Endothelial cell of umbilical vein (primary cell): ENCODE measurements around the gene GHSR. TPM values are rescaled to one million over a fixed set of nuclear protein-coding genes. Genes with fewer than 3 reads are reported as not detected.
A peak's percentile ranks its signal among the peaks of the same experiment; 100 is the strongest.

Source experiments
- BruUV-seq: library from RNA; stranded (reverse); fragments of 400-500 nt; replicated peaks from 2 replicates; lab custom pipeline; 2021; lab: Mats Ljungman, UMichigan
- CTCF ChIA-PET: fragments of 300-600, 350-600 bp; sonication (Branson Sonifier 250); formaldehyde crosslinking; loops from one replicate; lab custom pipeline; 2021; ENCODE audit warnings: antibody characterized with exemption, inconsistent platforms; lab: Charles Lee
- POLR2A ChIA-PET: fragments of 300-600, 350-600 bp; sonication (Branson Sonifier 250); formaldehyde crosslinking; loops from one replicate; lab custom pipeline; 2021; ENCODE audit warnings: antibody characterized with exemption, inconsistent platforms; lab: Charles Lee
- DNase-seq: peaks from one replicate; pipeline ENCODE4 v3.0.0-alpha.2; 2011; ENCODE audit warnings: low read depth, low spot score
- FAIRE-seq: peaks from 2 replicates; lab custom pipeline; 2011; peaks lifted over from hg19 to GRCh38; lab: Jason Lieb, UNC
- H2AFZ ChIP-seq: 2 replicates; pipeline ENCODE4 v1.6.0; 2012; ENCODE audit warnings: low read depth, low read length, control low read depth, inconsistent platforms
- H3K27ac ChIP-seq: 2 replicates; pipeline ENCODE4 v1.5.1; 2011; ENCODE audit warnings: low read depth, mild to moderate bottlenecking, control low read depth, low read length, moderate library complexity; ENCODE audit not compliant: insufficient read depth
- H3K27me3 ChIP-seq, 2 experiments: 2 replicates each; pipeline versions ENCODE4 v1.6.0 to v1.6.1; 2011; ENCODE audit warnings: low read length in 2 of 2, mixed read lengths in 1 of 2; ENCODE audit not compliant: control insufficient read depth in 2 of 2, insufficient read depth in 2 of 2
- H3K36me3 ChIP-seq, 2 experiments: 2 replicates in 1 of 2; 3 replicates in 1 of 2; pipeline ENCODE4 v1.5.1; 2011; ENCODE audit warnings: low read length in 2 of 2, mild to moderate bottlenecking in 1 of 2, moderate library complexity in 1 of 2; ENCODE audit not compliant: control insufficient read depth in 2 of 2, insufficient read depth in 2 of 2; ENCODE audit errors: extremely low read depth in 1 of 2
- H3K4me1 ChIP-seq: 3 replicates; pipeline ENCODE4 v1.5.1; 2011; ENCODE audit warnings: mild to moderate bottlenecking, low read length; ENCODE audit not compliant: control insufficient read depth, insufficient read depth; ENCODE audit errors: extremely low read depth
- H3K4me2 ChIP-seq: 2 replicates; pipeline ENCODE4 v1.6.1; 2011; ENCODE audit warnings: low read length, control low read depth, mixed read lengths; ENCODE audit not compliant: insufficient read depth
- H3K4me3 ChIP-seq, 3 experiments: fragments of 200-600 bp in 1 of 3; sonication (generic), shearing (Covaris generic) in 1 of 3; replicated peaks in 1 of 3; 2 replicates each; pipeline ENCODE4 v1.5.1; 2011 to 2016; ENCODE audit warnings: control low read depth in 3 of 3, low read length in 3 of 3, mild to moderate bottlenecking in 2 of 3, inconsistent platforms in 1 of 3, low read depth in 1 of 3, moderate library complexity in 1 of 3; ENCODE audit not compliant: insufficient read depth in 1 of 3
- H3K79me2 ChIP-seq: 2 replicates; pipeline ENCODE4 v1.6.0; 2012; ENCODE audit warnings: low read length, inconsistent platforms; ENCODE audit not compliant: control insufficient read depth, insufficient read depth
- H3K9ac ChIP-seq: replicated peaks from 2 replicates; pipeline ENCODE3; 2011; ENCODE audit warnings: low read length, control low read depth; ENCODE audit not compliant: insufficient read depth; ENCODE audit errors: extremely low read depth
- H3K9me1 ChIP-seq: replicated peaks from 3 replicates; pipeline ENCODE4 v1.6.0; 2011; ENCODE audit warnings: mild to moderate bottlenecking, low read length; ENCODE audit not compliant: control insufficient read depth, insufficient read depth; ENCODE audit errors: extremely low read depth
- H3K9me3 ChIP-seq: replicated peaks from 2 replicates; pipeline ENCODE4 v1.5.1; 2012; ENCODE audit warnings: low read length, inconsistent platforms; ENCODE audit not compliant: control insufficient read depth, insufficient read depth
- H4K20me1 ChIP-seq: replicated peaks from 2 replicates; pipeline ENCODE3; 2011; ENCODE audit warnings: mild to moderate bottlenecking, low read length; ENCODE audit not compliant: control insufficient read depth, insufficient read depth; ENCODE audit errors: extremely low read depth
- CTCF ChIP-seq, 2 donors: IDR thresholded peaks; 1 replicate in 1 of 2; 2 replicates in 1 of 2; pipeline ENCODE4 v1.5.1; 2011; ENCODE audit warnings: low read length in 2 of 2, mild to moderate bottlenecking in 2 of 2, moderate library complexity in 2 of 2, control low read depth in 1 of 2, inconsistent platforms in 1 of 2, low read depth in 1 of 2; ENCODE audit not compliant: insufficient read depth in 1 of 2; ENCODE audit errors: extremely low read depth in 1 of 2
- EZH2 ChIP-seq: IDR thresholded peaks from 2 replicates; pipeline ENCODE4 v1.6.1; 2012; ENCODE audit warnings: borderline replicate concordance, low read depth, mild to moderate bottlenecking, moderate library complexity, low read length, inconsistent platforms; ENCODE audit not compliant: severe bottlenecking
- FOS ChIP-seq: IDR thresholded peaks from 2 replicates; pipeline ENCODE4 v1.6.1; 2011; ENCODE audit warnings: mild to moderate bottlenecking, low read length, moderate library complexity, borderline replicate concordance; ENCODE audit not compliant: insufficient read depth
- GATA2 ChIP-seq: IDR thresholded peaks from 2 replicates; pipeline ENCODE4 v1.7.0; 2011; ENCODE audit warnings: low read depth, mild to moderate bottlenecking, moderate library complexity, mixed read lengths, low read length; ENCODE audit not compliant: insufficient read length, insufficient read depth
- JUN ChIP-seq: IDR thresholded peaks from 2 replicates; pipeline ENCODE4 v1.6.1; 2011; ENCODE audit warnings: borderline replicate concordance, low read depth; ENCODE audit not compliant: insufficient read length, insufficient read depth
- MYC ChIP-seq: IDR thresholded peaks from one replicate; pipeline ENCODE4 v1.6.1; 2011; ENCODE audit warnings: mild to moderate bottlenecking, low read depth, low read length
- POLR2A ChIP-seq: IDR thresholded peaks from 2 replicates; pipeline ENCODE4 v1.6.1; 2012; ENCODE audit warnings: low read depth, mild to moderate bottlenecking, control low read depth, low read length
- POLR2AphosphoS5 ChIP-seq: IDR thresholded peaks from 2 replicates; pipeline ENCODE4 v1.6.1; 2012; ENCODE audit warnings: low read depth, mild to moderate bottlenecking, control low read depth, low read length, moderate library complexity; ENCODE audit not compliant: insufficient read depth
- dilution Hi-C: fragments of 300-500 bp; cut with MboI; formaldehyde crosslinking; loops from one replicate; pipeline ENCODE4 v1.15.0; 2019; ENCODE audit warnings: low sequenced_read_pairs; ENCODE audit not compliant: extremely low pct_ligation_motif_present
- intact Hi-C: fragments of 100-400 bp; cut with micrococcal nuclease; formaldehyde crosslinking; loops from one replicate; pipeline ENCODE4 v1.10.0; 2022
- polyA plus RNA-seq, 4 experiments: library from polyadenylated mRNA; depleted of rRNA in 3 of 4; stranded (reverse) in 3 of 4; unstranded in 1 of 4; fragments of >200 nt; gene quantifications; 2 replicates each; pipeline versions ENCODE4 v1.2.1 to v1.2.3, GENCODE V29; 2011 to 2012; ENCODE audit warnings: missing spikeins in 1 of 4
- total RNA-seq: library from RNA; stranded (reverse); gene quantifications from 2 replicates; pipeline ENCODE4 v1.2.3, GENCODE V29; 2021
- TF ChIP-seq, protein P1 (sequence below): IDR thresholded peaks from 2 replicates; pipeline ENCODE4 v1.6.1; 2011; ENCODE audit not compliant: insufficient read depth, insufficient read length

GHSR gene
- total and polyA plus RNA-seq, 2 donors (not counting 3 experiments of a cell fraction or from before 2014, with no cell fraction given), result not detected

- Histone ChIP-seq H3K36me3 (no peaks in the 10 kb centered on the region), H3K4me3 (peak overlapping the region in 1 of 3 experiments; percentile 38), H3K4me2 (peak overlapping the region; percentile 49), H3K4me1 (peaks cover 14% of the 10 kb centered on the region), H3K27me3 (no peaks in the 10 kb centered on the region), H3K27ac (peak overlapping the region; percentile 78), H3K9me3 (no peaks in the 10 kb centered on the region), H4K20me1 (no peaks in the 10 kb centered on the region), H3K9ac (peak overlapping the region; percentile 69), H3K79me2 (no peaks in the 10 kb centered on the region), H3K9me1 (no peaks in the 10 kb centered on the region), H2AFZ (peak overlapping the region; percentile 51)
- peak; percentile 24 for FAIRE-seq
- TF ChIP-seq POLR2AphosphoS5 (no peak), POLR2A (no peak), EZH2 (no peak), MYC (no peak), FOS (no peak), JUN (no peak), CTCF (IDR thresholded peaks at IDR 0.05; ENCODE audit: extremely low read depth in 1 of 2, insufficient read depth in 1 of 2, low read depth in 1 of 2, low read length in 2 of 2) (no peak), GATA2 (no peak)
- TF ChIP-seq, protein P1, sequence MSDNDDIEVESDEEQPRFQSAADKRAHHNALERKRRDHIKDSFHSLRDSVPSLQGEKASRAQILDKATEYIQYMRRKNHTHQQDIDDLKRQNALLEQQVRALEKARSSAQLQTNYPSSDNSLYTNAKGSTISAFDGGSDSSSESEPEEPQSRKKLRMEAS, result no peak
- ChIA-PET POLR2A (interaction anchor here (0.6 to 0.9 kb wide), 4 partner anchors 11 to 131 kb away, joined by 3 to 6 read pairs (median 3); no protein-coding TSS in a partner anchor), CTCF (interaction anchor here (0.6 to 2.7 kb wide), 27 partner anchors 8 to 196 kb away, joined by 3 to 47 read pairs (median 5); partner anchors contain the start of gene TNFSF10)
- intact Hi-C loops, result loop anchor here (2.0 to 5.0 kb wide), 2 partner anchors 16 to 69 kb away; no protein-coding TSS in a partner anchor
- BruUV-seq, result no TSS peak
- dilution Hi-C loops, result no loop called here
- peak; percentile 12 for DNase-seq
These were observed 28.1 kb upstream of the GHSR start for GRCh38 chr3:172476347-172476746.
